Nephron progenitor cell (in vitro differentiated cells): ENCODE results near the gene FXN.
"Not testable (repeated sequence)": the region's sequence is repeated elsewhere in the genome, so short reads cannot be mapped to it uniquely, and the experiment has no call there.

ENCODE experiments used
- DNase-seq: peaks from one replicate; pipeline ENCODE4 v3.0.0; 2021
- H3K27ac Mint-ChIP-seq: 2 replicates; pipeline ENCODE4 v1.8.0; 2021; ENCODE audit warnings: mild to moderate bottlenecking, moderate library complexity, mixed read lengths
- H3K27me3 Mint-ChIP-seq: 2 replicates; pipeline ENCODE4 v1.8.0; 2021; ENCODE audit warnings: mild to moderate bottlenecking, low read depth, mixed read lengths; ENCODE audit not compliant: poor library complexity
- H3K36me3 Mint-ChIP-seq: 2 replicates; pipeline ENCODE4 v1.8.0; 2021; ENCODE audit warnings: low read depth, mixed read lengths
- H3K4me1 Mint-ChIP-seq: 2 replicates; pipeline ENCODE4 v1.8.0; 2021; ENCODE audit warnings: mixed read lengths
- H3K4me3 Mint-ChIP-seq: 2 replicates; pipeline ENCODE4 v1.8.0; 2021; ENCODE audit warnings: mild to moderate bottlenecking, moderate library complexity, mixed read lengths
- H3K9me3 Mint-ChIP-seq: 2 replicates; pipeline ENCODE4 v1.8.0; 2021; ENCODE audit warnings: mild to moderate bottlenecking, moderate library complexity, mixed read lengths
- CTCF ChIP-seq: fragments of 200-600 bp; sonication (generic); IDR thresholded peaks from 2 replicates; pipeline ENCODE4 v1.5.0; 2021; ENCODE audit warnings: antibody characterized with exemption

Gene FXN

GRCh38 chr9:69104830-69105527 is 69.4 kb downstream of the FXN start:
- no peak overlapping the region for H3K4me3 Mint-ChIP-seq
- TF ChIP-seq CTCF: no peak
- H3K4me1 Mint-ChIP-seq: peaks cover 11% of the 10 kb centered on the region
- H3K36me3 Mint-ChIP-seq: peaks cover 5% of the 10 kb centered on the region
- no peaks in the 10 kb centered on the region for H3K27me3 Mint-ChIP-seq
- DNase-seq: no peak
- no peak overlapping the region for H3K27ac Mint-ChIP-seq
- no peaks in the 10 kb centered on the region for H3K9me3 Mint-ChIP-seq

- peaks cover 4% of the 10 kb centered on the region for H3K4me1 Mint-ChIP-seq
- H3K27me3 Mint-ChIP-seq: peaks cover 3% of the 10 kb centered on the region
Observed at GRCh38 chr9:69107771-69108170, 72.2 kb downstream of the FXN start.

GRCh38 chr9:69108706-69109105 is 73.2 kb downstream of the FXN start:
- H3K27me3 Mint-ChIP-seq, H3K27ac Mint-ChIP-seq, H3K4me3 Mint-ChIP-seq, DNase-seq, H3K4me1 Mint-ChIP-seq, H3K9me3 Mint-ChIP-seq, H3K36me3 Mint-ChIP-seq: not testable (repeated sequence)

More at GRCh38 chr9:69107771-69108170, 72.2 kb downstream of the FXN start:
- Mint-ChIP-seq H3K9me3 (no peaks in the 10 kb centered on the region), H3K36me3 (peaks cover 9% of the 10 kb centered on the region), H3K4me3 (no peak overlapping the region), H3K27ac (no peak overlapping the region)
- TF ChIP-seq CTCF: no peak
- DNase-seq: no peak

GRCh38 chr9:69109152-69109551 is 73.6 kb downstream of the FXN start:
- Mint-ChIP-seq H3K4me3 (no peak overlapping the region), H3K4me1 (no peaks in the 10 kb centered on the region), H3K9me3 (no peaks in the 10 kb centered on the region), H3K36me3 (peaks cover 9% of the 10 kb centered on the region), H3K27ac (no peak overlapping the region), H3K27me3 (peaks cover 3% of the 10 kb centered on the region)
- no peak for DNase-seq
- TF ChIP-seq CTCF: no peak

GRCh38 chr9:69112646-69113045 is 77.1 kb downstream of the FXN start:
- not testable (repeated sequence) for H3K27ac Mint-ChIP-seq, DNase-seq, H3K9me3 Mint-ChIP-seq, H3K27me3 Mint-ChIP-seq, H3K4me1 Mint-ChIP-seq, H3K4me3 Mint-ChIP-seq
- peaks cover 12% of the 10 kb centered on the region for H3K36me3 Mint-ChIP-seq

- no peak for DNase-seq
- TF ChIP-seq CTCF: no peak
- peaks cover 37% of the 10 kb centered on the region for H3K27me3 Mint-ChIP-seq
- peaks cover 17% of the 10 kb centered on the region for H3K36me3 Mint-ChIP-seq
- no peak overlapping the region for H3K4me3 Mint-ChIP-seq
- peaks cover 7% of the 10 kb centered on the region for H3K4me1 Mint-ChIP-seq
- no peak overlapping the region for H3K27ac Mint-ChIP-seq
- peaks cover 7% of the 10 kb centered on the region for H3K9me3 Mint-ChIP-seq
Observed at GRCh38 chr9:69115621-69116020, 80.1 kb downstream of the FXN start.

GRCh38 chr9:69118656-69119055 is 83.1 kb downstream of the FXN start:
- Mint-ChIP-seq H3K27me3 (peaks cover 48% of the 10 kb centered on the region), H3K27ac (no peak overlapping the region), H3K4me1 (peaks cover 22% of the 10 kb centered on the region), H3K9me3 (peaks cover 7% of the 10 kb centered on the region), H3K36me3 (peaks cover 8% of the 10 kb centered on the region), H3K4me3 (no peak overlapping the region)
- no peak for TF ChIP-seq CTCF
- no peak for DNase-seq
